CD14-positive monocyte (primary cell): ENCODE data around the gene RANBP1. TPM values are rescaled to one million over a fixed set of nuclear protein-coding genes. Genes with fewer than 3 reads are reported as not detected.

Experiments used
- DNase-seq, 3 donors: peaks; one replicate each; pipeline ENCODE4 v3.0.0-alpha.2; 2011 to 2022
- H2AFZ ChIP-seq: 2 replicates; pipeline ENCODE4 v1.6.0; 2012; ENCODE audit warnings: mild to moderate bottlenecking, low read depth, low read length, inconsistent platforms; ENCODE audit not compliant: insufficient read depth, poor library complexity, severe bottlenecking
- H3K27ac ChIP-seq, 2 donors: 1 replicate in 1 of 2; 2 replicates in 1 of 2; pipeline ENCODE4 v1.5.1; 2012 to 2013; ENCODE audit warnings: low read length in 2 of 2, control low read depth in 1 of 2, inconsistent platforms in 1 of 2, low read depth in 1 of 2, mild to moderate bottlenecking in 1 of 2
- H3K27me3 ChIP-seq, 2 donors: one replicate each; pipeline versions ENCODE4 v1.6.0 to v1.6.1; 2011 to 2013; ENCODE audit warnings: low read length in 2 of 2; ENCODE audit not compliant: control insufficient read depth in 2 of 2, insufficient read depth in 2 of 2
- H3K36me3 ChIP-seq, 2 donors: replicated peaks in 1 of 2; 1 replicate in 1 of 2; 2 replicates in 1 of 2; pipeline versions ENCODE4 v1.5.1 to v1.6.1; 2012 to 2013; ENCODE audit warnings: low read length in 2 of 2, control low read depth in 1 of 2, inconsistent platforms in 1 of 2, mild to moderate bottlenecking in 1 of 2; ENCODE audit not compliant: insufficient read depth in 2 of 2, control insufficient read depth in 1 of 2
- H3K4me1 ChIP-seq, 2 donors: 1 replicate in 1 of 2; 2 replicates in 1 of 2; pipeline versions ENCODE4 v1.5.1 to v1.6.1; 2012 to 2013; ENCODE audit warnings: low read length in 2 of 2, control low read depth in 1 of 2, inconsistent platforms in 1 of 2, mild to moderate bottlenecking in 1 of 2, moderate library complexity in 1 of 2; ENCODE audit not compliant: insufficient read depth in 2 of 2, control insufficient read depth in 1 of 2
- H3K4me2 ChIP-seq: replicated peaks from 2 replicates; pipeline ENCODE3; 2012; ENCODE audit warnings: low read length, moderate library complexity, mild to moderate bottlenecking; ENCODE audit not compliant: poor library complexity, severe bottlenecking; ENCODE audit errors: extremely low read depth
- H3K4me3 ChIP-seq, 3 experiments: fragments of 200-600 bp in 1 of 3; sonication (generic) in 1 of 3; replicated peaks in 1 of 3; 1 replicate in 2 of 3; 2 replicates in 1 of 3; pipeline ENCODE4 v1.5.1; 2011 to 2013; ENCODE audit warnings: low read length in 3 of 3, mild to moderate bottlenecking in 3 of 3, control low read depth in 2 of 3, low read depth in 2 of 3, inconsistent platforms in 1 of 3, moderate library complexity in 1 of 3
- H3K79me2 ChIP-seq: 2 replicates; pipeline ENCODE4 v1.6.0; 2012; ENCODE audit warnings: mild to moderate bottlenecking, control low read depth, inconsistent platforms, low read length, moderate library complexity; ENCODE audit not compliant: insufficient read depth
- H3K9ac ChIP-seq: 2 replicates; pipeline ENCODE4 v1.6.0; 2017; ENCODE audit warnings: low read length, mild to moderate bottlenecking; ENCODE audit not compliant: insufficient read depth, poor library complexity, severe bottlenecking
- H3K9me3 ChIP-seq, 2 donors: replicated peaks in 1 of 2; 1 replicate in 1 of 2; 2 replicates in 1 of 2; pipeline versions ENCODE4 v1.5.1 to v1.6.1; 2012 to 2013; ENCODE audit warnings: low read length in 2 of 2, control low read depth in 1 of 2; ENCODE audit not compliant: control insufficient read depth in 1 of 2, insufficient read depth in 1 of 2
- H4K20me1 ChIP-seq: 2 replicates; pipeline ENCODE4 v1.6.0; 2012; ENCODE audit warnings: mild to moderate bottlenecking, low read length, control low read depth, moderate library complexity; ENCODE audit not compliant: insufficient read depth
- H3K27ac Mint-ChIP-seq, 7 donors: one replicate each; pipeline ENCODE4 v1.8.0; 2020; ENCODE audit warnings: mild to moderate bottlenecking in 7 of 7, mixed read lengths in 7 of 7, moderate library complexity in 6 of 7, inconsistent platforms in 2 of 7
- H3K27me3 Mint-ChIP-seq, 3 donors: one replicate each; pipeline ENCODE4 v1.8.0; 2021 to 2022; ENCODE audit warnings: low read depth in 3 of 3, mild to moderate bottlenecking in 3 of 3, mixed read lengths in 3 of 3, moderate library complexity in 3 of 3, inconsistent platforms in 1 of 3
- H3K36me3 Mint-ChIP-seq, 2 donors: one replicate each; pipeline ENCODE4 v1.8.0; 2020; ENCODE audit warnings: mixed read lengths in 2 of 2, inconsistent platforms in 1 of 2, mild to moderate bottlenecking in 1 of 2
- H3K4me1 Mint-ChIP-seq: one replicate; pipeline ENCODE4 v1.8.0; 2020; ENCODE audit warnings: mild to moderate bottlenecking, mixed read lengths
- H3K4me3 Mint-ChIP-seq, 2 donors: one replicate each; pipeline ENCODE4 v1.8.0; 2020; ENCODE audit warnings: mild to moderate bottlenecking in 2 of 2, mixed read lengths in 2 of 2, moderate library complexity in 1 of 2
- H3K9me3 Mint-ChIP-seq, 7 donors: one replicate each; pipeline ENCODE4 v1.8.0; 2020 to 2022; ENCODE audit warnings: mixed read lengths in 7 of 7, mild to moderate bottlenecking in 6 of 7, moderate library complexity in 6 of 7, inconsistent platforms in 2 of 7
- WGBS: methylation state at CpG from one replicate; pipeline ENCODE4 v1.1.5; 2013; ENCODE audit warnings: missing lambda C conversion rate; ENCODE audit not compliant: insufficient coverage; 5-methylcytosine and 5-hydroxymethylcytosine counted together
- intact Hi-C, 2 donors: fragments of 100-400 bp; cut with micrococcal nuclease; formaldehyde crosslinking; loops; one replicate each; pipeline versions ENCODE4 v1.15.0 to v1.15.1; 2023
- polyA plus RNA-seq, 3 donors: library from polyadenylated mRNA; depleted of rRNA in 1 of 3; unstranded in 2 of 3; stranded (reverse) in 1 of 3; fragments of 300-500 nt in 2 of 3; fragments of >200 nt in 1 of 3; fragmentation: Illumina TruSeq in 2 of 3; gene quantifications; 1 replicate in 2 of 3; 2 replicates in 1 of 3; pipeline ENCODE4 v1.2.3, GENCODE V29; 2012 to 2021
- TF ChIP-seq, protein P1 (sequence below): fragments of 200-600 bp; IDR thresholded peaks from one replicate; pipeline ENCODE4 v1.8.0; 2022; ENCODE audit warnings: antibody characterized with exemption, mild to moderate bottlenecking

Gene RANBP1
- polyA plus RNA-seq, 3 donors = 45.0 to 52.3 (median 47.4) TPM

DNA sequence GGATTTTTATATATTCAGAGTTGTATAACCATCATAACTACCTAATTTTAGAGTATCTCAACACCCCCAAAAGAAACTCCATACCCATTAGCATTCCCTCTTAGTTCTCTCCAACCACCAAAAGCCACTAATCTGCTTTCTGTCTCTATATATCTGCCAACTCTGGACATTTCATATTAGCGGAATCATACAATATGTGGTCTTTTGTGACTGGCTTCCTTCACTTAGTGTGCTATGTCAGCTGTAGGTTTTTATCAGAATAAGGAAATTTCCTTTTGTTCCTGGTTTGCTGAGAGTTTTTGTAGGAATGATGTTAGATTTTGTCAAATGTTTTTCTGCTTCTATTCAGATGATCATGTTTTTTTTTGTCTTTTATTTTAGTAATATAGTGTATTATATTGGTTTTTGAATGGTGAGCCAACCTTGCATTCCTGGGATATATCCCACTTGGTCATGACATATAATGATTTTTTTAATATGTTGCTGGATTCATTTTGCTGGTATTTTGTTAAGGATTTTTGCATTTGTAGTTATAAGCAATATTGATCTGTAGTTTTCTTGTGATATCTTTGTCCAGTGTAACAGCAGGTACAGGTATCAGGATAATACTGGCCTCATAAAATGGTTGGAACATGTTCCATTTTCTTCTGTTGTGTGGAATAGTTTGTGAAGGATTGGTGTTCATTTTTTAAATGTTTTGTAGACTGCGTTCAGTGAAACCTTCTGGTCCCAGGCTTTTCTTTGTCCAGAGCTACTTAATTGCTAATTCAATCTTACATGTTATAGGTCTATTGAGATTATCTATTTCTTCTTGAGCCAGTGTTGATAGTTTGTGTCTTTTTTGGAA lies 19.1 kb upstream of the RANBP1 start:
- Mint-ChIP-seq H3K27me3 (peaks cover 0 to 2% (median 1%) of the 10 kb centered on the region in 3 donors), H3K9me3 (peaks cover 0 to 4% (median 2%) of the 10 kb centered on the region in 7 donors), H3K4me1 (peaks cover 8% of the 10 kb centered on the region), H3K36me3 (peaks cover 83 to 99% of the 10 kb centered on the region in 2 donors), H3K27ac (no peak overlapping the region), H3K4me3 (no peak overlapping the region)
- Histone ChIP-seq H3K9ac (no peak overlapping the region), H3K79me2 (peaks cover 4% of the 10 kb centered on the region), H3K4me1 (peaks cover 0 to 3% of the 10 kb centered on the region in 2 donors), H3K36me3 (peaks cover 76 to 89% of the 10 kb centered on the region in 2 donors), H2AFZ (no peak overlapping the region), H4K20me1 (no peaks in the 10 kb centered on the region), H3K9me3 (no peaks in the 10 kb centered on the region), H3K4me3 (no peak overlapping the region), H3K27ac (no peak overlapping the region), H3K4me2 (no peak overlapping the region), H3K27me3 (no peaks in the 10 kb centered on the region)
- intact Hi-C loops = no loop called here
- DNase-seq = no peak
- TF ChIP-seq, protein P1, sequence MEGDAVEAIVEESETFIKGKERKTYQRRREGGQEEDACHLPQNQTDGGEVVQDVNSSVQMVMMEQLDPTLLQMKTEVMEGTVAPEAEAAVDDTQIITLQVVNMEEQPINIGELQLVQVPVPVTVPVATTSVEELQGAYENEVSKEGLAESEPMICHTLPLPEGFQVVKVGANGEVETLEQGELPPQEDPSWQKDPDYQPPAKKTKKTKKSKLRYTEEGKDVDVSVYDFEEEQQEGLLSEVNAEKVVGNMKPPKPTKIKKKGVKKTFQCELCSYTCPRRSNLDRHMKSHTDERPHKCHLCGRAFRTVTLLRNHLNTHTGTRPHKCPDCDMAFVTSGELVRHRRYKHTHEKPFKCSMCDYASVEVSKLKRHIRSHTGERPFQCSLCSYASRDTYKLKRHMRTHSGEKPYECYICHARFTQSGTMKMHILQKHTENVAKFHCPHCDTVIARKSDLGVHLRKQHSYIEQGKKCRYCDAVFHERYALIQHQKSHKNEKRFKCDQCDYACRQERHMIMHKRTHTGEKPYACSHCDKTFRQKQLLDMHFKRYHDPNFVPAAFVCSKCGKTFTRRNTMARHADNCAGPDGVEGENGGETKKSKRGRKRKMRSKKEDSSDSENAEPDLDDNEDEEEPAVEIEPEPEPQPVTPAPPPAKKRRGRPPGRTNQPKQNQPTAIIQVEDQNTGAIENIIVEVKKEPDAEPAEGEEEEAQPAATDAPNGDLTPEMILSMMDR = no peak
- no CpG with 5 or more reads among the region's 2 CpGs for WGBS

DNA sequence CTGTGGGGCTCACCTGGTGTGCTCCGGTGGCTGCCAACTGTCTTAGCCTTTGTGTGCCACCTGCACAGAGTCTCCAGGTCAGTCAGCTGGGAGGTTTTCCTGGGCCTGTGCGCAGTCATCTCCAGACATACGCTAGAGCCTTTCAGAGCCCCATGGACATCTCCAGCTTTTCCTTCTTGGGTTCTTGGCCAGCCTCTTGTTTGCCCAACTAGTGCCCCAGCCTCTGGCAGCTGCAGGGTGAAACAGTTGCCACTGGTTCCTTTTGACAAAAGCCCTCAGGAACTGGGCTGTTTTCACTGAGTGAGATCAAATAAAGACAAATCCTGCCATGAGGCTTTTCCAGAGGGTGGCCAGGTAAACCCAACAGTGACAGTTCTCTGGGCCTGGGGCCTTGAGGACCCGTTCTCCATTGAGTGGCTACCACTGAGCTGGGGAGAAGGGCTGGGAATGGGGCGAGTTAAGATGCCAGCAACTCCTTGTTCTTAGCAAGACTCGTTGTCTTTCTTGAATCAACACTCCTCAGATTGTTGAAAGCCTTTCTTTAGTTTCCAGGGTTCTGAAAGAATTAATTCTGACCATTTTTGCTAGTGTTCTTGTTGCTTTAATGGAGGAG lies 16.7 kb upstream of the RANBP1 start:
- H3K27me3 ChIP-seq = no peaks in the 10 kb centered on the region
- no peak overlapping the region for H2AFZ ChIP-seq
- no peak overlapping the region for H3K27ac ChIP-seq
- H3K4me3 ChIP-seq = no peak overlapping the region
- peaks cover 14% of the 10 kb centered on the region for H3K79me2 ChIP-seq
- H3K4me1 ChIP-seq = peaks cover 0 to 9% of the 10 kb centered on the region in 2 donors
- Mint-ChIP-seq H3K4me3 (no peak overlapping the region), H3K9me3 (peaks cover 0 to 3% (median 2%) of the 10 kb centered on the region in 7 donors), H3K4me1 (peaks cover 13% of the 10 kb centered on the region), H3K36me3 (peaks cover 75 to 95% of the 10 kb centered on the region in 2 donors), H3K27me3 (peaks cover 0 to 1% (median 0%) of the 10 kb centered on the region in 3 donors), H3K27ac (peak overlapping the region in 2 of 7 donors; percentile 11 to 73)
- no peak overlapping the region for H3K4me2 ChIP-seq
- intact Hi-C loops = no loop called here
- TF ChIP-seq, protein P1 = no peak
- DNase-seq = no peak
- H4K20me1 ChIP-seq = no peaks in the 10 kb centered on the region
- 96% methylated on average over 4 of the region's 6 CpGs for WGBS
- H3K36me3 ChIP-seq = peaks cover 62 to 84% of the 10 kb centered on the region in 2 donors
- H3K9ac ChIP-seq = no peak overlapping the region
- H3K9me3 ChIP-seq = no peaks in the 10 kb centered on the region
